Coronary artery (tissue), 2 donors: ENCODE results near the gene SERPINE1.
A peak's percentile ranks its signal among the peaks of the same experiment; 100 is the strongest.
"Not testable (repeated sequence)": the region's sequence is repeated elsewhere in the genome, so short reads cannot be mapped to it uniquely, and the experiment has no call there.

Experiments used
- DNase-seq: peaks from one replicate; pipeline ENCODE4 v3.0.0-alpha.2; 2017; ENCODE audit warnings: low spot score
- H3K27ac ChIP-seq, 2 donors: fragments of 200-600 bp; sonication (generic); one replicate each; pipeline ENCODE4 v1.5.1; 2016 to 2019
- H3K4me3 ChIP-seq: fragments of 200-600 bp; sonication (generic); 2 replicates; pipeline ENCODE4 v1.5.1; 2016; ENCODE audit warnings: mild to moderate bottlenecking, moderate library complexity
- CTCF ChIP-seq: fragments of 200-600 bp; sonication (generic); IDR thresholded peaks from one replicate; pipeline ENCODE4 v1.5.1; 2019; ENCODE audit warnings: antibody characterized with exemption

SERPINE1 gene

GRCh38 chr7:101104193-101104713 is 22.7 kb upstream of the SERPINE1 start:
- no peak overlapping the region for H3K4me3 ChIP-seq
- no peak for DNase-seq
- TF ChIP-seq CTCF: no peak
- H3K27ac ChIP-seq: no peak overlapping the region

- DNase-seq: no peak
- no peak overlapping the region for H3K27ac ChIP-seq
- no peak for TF ChIP-seq CTCF
- H3K4me3 ChIP-seq: no peak overlapping the region
These were observed 22.1 kb upstream of the SERPINE1 start for GRCh38 chr7:101104799-101105198.

GRCh38 chr7:101105248-101105647 is 21.7 kb upstream of the SERPINE1 start:
- DNase-seq, H3K27ac ChIP-seq, H3K4me3 ChIP-seq: not testable (repeated sequence)

GRCh38 chr7:101106386-101106785 is 20.5 kb upstream of the SERPINE1 start:
- TF ChIP-seq CTCF: no peak
- no peak for DNase-seq
- Histone ChIP-seq H3K27ac (no peak overlapping the region), H3K4me3 (no peak overlapping the region)

GRCh38 chr7:101108330-101108857 is 18.5 kb upstream of the SERPINE1 start:
- TF ChIP-seq CTCF: no peak
- peak overlapping the region; percentile 31 to 38 for H3K27ac ChIP-seq
- H3K4me3 ChIP-seq: no peak overlapping the region
- no peak for DNase-seq

- H3K27ac ChIP-seq: peak overlapping the region; percentile 31 to 38
- H3K4me3 ChIP-seq: no peak overlapping the region
- TF ChIP-seq CTCF: no peak
- DNase-seq: no peak
These were observed 17.9 kb upstream of the SERPINE1 start for GRCh38 chr7:101108961-101109360.

- TF ChIP-seq CTCF: no peak
- Histone ChIP-seq H3K27ac (peak overlapping the region; percentile 31 to 38), H3K4me3 (no peak overlapping the region)
- no peak for DNase-seq
These were observed 17.5 kb upstream of the SERPINE1 start for GRCh38 chr7:101109368-101109767.

GRCh38 chr7:101111261-101111660 is 15.6 kb upstream of the SERPINE1 start:
- no peak for TF ChIP-seq CTCF
- Histone ChIP-seq H3K4me3 (no peak overlapping the region), H3K27ac (peak overlapping the region; percentile 79 to 80)
- DNase-seq: no peak
